Activated CD4-positive, alpha-beta T cell treated with anti-CD3 and anti-CD28 coated beads for 1 hour (primary cell): ENCODE results near the gene CSF1R.

Experiments
- DNase-seq: peaks from one replicate; pipeline ENCODE4 v3.0.0-alpha.2; 2020

The CSF1R gene

DNA sequence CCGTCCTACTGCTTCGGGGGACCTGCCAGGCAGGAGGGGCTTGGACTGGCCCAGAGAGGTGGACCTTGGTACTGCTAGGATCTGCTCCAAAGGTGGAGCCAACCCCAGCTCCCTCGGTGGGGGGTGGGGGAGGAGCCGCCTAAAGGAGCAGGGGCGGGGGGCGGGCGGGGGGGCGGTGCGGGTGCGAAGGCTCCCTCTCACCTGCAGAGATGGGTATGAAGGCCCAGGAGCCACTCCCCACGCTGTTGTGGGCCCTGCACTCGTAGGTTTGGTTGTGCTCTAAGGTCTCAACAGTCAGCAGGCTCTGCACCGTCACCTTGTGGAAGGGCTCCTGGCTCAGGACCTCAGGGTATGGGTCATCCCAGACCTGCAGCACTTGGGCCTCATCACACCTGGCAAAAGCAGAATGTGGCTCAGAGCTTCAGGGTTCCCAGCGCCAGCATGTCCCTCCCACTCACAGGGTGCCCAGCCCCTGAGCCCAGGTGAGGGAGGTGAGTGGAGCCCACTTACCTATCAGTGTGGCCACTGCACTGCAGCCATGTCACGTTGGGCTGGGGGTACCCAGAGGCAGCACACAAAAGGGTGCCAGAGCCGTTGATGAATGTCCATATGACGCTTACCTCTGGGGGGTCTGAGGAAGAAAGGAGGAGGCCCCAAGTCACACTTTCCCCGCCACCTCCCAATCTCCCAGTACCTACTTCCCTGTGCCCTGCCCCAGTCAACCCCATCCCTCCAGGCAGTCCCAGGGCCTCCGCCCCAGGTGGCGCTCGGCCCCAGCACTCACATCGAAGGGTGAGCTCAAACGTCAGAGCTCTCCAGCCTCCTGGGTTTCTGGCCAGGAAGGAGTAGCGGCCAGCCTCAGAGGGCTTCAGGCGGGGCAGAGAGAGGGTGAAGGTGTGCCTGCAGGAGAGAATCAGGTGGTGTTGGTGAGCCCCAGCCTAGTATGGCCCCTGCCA, 16.4 kb downstream of the CSF1R start:
- DNase-seq, result no peak

- DNase-seq, result no peak
Observed at GRCh38 chr5:150068961-150069645, 17.3 kb downstream of the CSF1R start.

- no peak for DNase-seq
Observed at GRCh38 chr5:150068472-150068871, 17.9 kb downstream of the CSF1R start.

GRCh38 chr5:150068071-150068470, 18.3 kb downstream of the CSF1R start:
- no peak for DNase-seq

DNA sequence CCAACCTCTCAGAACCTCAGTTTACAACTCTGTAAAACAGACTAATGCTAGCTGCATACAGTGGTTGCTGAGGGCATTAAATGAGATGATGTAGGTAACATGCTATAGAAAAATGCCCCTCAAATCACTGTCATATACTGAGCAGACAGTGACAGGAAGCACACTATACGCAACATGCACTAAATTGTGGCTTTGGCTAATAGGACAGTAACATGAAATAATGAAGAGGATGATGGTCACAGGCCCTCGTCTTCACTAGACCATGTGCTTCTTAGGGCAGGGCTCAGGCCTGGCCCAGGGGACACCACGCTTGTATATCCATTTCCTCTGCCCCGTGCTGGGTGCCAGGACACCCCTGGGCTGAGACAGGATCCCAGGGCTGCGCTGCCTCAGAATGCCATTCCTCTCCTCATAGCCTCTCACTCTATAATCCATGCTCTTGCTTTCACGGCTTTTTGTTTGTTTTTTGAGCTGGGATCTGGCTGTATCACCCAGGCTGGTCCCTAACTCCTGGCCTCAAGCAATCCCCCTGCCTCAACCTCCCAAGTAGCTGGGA, 18.9 kb downstream of the CSF1R start:
- no peak for DNase-seq

DNA sequence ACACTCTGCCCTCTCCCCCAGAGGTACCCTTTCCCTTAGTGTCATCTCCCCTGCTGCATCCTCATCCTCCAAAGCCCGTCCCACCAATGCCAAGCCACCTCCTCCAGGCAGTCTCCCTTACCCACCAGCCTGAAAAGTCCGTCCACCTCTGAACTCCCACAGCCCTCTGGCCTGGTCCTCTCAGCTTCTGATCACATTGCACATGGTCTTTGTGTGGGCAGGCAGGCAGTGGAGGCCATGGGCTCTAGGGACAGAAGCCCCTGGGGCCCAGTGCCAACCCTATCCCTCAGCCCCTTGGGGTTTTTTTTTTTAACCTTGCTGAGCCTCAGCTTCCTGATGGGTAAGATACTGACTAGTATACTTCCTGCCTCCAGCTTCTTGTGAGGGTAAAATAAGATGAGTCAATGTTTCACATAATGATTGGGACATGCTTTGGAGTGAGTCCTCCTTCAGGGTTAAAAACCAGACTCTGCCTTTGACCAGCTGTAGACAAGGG, 19.4 kb downstream of the CSF1R start:
- no peak for DNase-seq

GRCh38 chr5:150066436-150066835, 19.9 kb downstream of the CSF1R start:
- DNase-seq, result no peak

GRCh38 chr5:150065886-150066285, 20.5 kb downstream of the CSF1R start:
- no peak for DNase-seq

GRCh38 chr5:150065346-150065745, 21.0 kb downstream of the CSF1R start:
- no peak for DNase-seq

DNA sequence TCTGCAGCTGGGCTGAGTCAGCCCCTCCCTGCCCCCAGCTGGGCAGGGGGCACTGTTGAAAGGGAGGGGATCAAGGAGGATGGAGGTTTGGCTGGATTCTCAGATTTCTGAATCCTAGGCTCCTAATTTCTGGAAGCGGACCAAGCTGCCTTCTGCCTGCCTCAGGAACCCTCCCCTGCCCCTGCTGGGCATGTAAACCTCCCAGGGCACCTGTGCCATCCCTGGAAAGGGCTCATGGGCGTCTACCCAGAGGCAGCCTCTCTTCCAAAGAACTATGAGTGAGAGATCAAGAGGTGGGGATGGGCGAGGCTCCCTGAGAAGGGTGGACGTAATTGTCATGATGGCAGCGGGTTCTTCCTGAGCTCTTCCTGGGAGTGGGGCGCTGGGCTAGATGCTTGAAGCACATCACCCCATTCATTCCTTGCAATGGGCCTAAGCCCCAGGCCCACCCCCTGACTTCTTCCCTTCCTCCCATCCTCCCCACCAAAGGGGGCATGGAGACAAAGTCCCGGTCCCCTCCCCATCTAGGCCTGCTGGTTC, 21.6 kb downstream of the CSF1R start:
- no peak for DNase-seq

DNA sequence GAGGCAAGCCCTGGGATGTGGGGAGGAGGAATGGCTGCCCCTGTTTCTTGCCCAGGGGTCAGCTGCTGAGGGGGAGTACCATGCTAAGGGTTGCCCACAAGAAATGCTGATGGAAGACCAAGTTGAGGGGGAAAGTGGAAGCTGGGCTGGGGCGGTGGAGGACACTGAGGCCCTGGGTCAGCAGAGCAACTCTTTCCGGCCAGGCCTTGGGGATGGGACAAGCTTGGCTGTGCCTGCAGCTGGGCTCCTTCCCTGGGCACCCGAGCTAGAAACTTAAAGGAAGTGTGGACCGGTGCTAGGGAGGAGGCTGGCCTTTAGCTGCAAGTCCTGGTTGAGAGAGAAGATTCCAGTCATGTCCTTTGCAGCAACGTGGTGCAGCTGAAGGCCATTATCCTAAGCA, 22.7 kb downstream of the CSF1R start:
- no peak for DNase-seq

DNA sequence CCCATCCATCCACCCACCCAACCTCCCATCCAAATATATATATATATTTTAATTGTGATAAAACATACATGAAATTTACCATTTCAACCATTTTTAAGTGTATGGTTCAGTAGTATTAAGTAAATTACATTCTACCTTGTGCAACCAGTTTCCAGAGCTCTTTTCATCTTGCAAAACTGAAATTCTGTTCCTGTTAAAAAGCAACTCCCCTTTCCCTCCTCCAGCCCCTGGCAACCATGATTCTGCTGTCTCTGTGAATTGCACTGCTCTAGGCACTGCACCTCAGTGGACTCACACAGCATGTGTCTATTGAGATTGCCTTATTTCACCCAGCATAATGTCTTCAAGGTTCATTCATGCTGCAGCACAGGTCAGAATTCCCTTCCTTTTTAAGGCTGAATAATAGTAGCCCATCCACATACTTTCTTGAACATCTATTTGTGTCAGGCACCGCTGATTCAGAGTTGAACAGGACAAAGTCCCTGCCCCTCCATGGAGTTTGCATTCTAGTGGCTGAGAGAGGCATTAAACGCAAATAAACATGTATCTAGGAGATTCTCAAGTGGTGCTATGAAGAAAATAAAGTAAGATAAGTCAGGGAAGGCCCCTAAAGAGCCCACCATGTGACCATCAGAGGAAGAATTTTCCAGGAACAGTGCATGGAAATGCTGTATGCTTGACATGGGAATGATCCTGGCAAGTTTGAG, 24.0 kb downstream of the CSF1R start:
- no peak for DNase-seq

DNA sequence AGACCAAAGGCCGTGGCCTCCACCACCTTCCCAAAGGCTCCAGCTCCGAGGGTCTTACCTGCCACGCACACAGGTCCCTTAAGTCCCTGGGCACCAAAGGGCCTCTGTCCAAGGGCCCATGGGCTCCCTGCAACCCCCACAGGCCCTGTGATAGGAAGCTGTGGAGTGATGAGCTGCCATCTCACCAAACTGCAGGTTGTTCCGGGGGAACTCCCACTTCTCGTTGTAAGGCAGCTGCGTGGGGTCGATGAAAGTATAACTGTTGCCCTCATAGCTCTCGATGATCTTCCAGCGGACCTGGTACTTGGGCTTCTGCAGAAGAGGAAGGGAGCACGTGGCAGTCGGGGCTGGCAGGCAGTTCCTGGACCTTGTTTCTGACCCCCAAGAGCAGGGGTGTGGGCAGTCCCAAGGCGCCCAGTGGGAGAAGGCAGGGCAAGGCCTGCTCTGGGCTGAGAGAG, 24.8 kb downstream of the CSF1R start:
- DNase-seq, result no peak

- no peak for DNase-seq
Observed at GRCh38 chr5:150060471-150060870, 25.9 kb downstream of the CSF1R start.

DNA sequence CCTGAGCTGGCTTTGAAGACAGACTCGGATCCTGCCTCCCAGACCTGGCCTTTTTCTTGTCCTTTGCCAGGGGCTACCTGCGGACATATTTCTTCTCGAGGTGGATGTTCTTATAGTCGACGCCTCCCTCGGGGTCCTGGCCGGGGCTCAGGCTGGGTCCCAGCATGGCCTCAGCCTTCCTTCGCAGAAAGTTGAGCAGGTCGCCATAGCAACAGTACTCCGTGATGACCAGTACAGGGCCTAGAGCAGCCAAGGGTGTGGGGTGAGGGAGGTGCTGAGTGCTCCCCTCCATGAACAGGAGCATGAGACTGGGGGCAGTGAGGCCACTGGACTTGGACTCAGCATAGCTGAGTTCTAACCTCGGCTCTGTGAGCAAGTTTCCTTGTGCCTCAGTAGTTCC, 26.7 kb downstream of the CSF1R start:
- DNase-seq, result no peak

- DNase-seq, result no peak
Observed at GRCh38 chr5:150058480-150059126, 27.8 kb downstream of the CSF1R start.

DNA sequence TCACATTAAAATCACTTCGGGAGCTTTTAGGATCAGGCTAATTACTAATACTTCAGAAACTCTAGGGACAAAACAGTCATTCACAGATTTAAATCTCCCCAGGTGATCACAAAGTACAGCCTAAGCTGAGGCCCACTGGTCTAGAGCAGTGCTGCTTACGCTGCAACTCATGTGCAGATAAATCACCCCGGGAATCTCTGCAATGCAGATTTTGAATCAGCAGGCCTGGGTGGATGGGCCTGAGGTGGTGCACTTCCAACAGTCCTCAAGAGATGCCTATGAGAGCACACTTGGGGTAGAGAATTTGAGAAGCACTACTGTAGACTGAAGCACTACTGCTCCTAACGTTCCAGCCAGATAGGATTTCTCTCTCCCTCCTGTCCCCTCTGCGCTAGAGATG, 28.4 kb downstream of the CSF1R start:
- DNase-seq, result no peak

- DNase-seq, result no peak
Observed at GRCh38 chr5:150057511-150057910, 28.8 kb downstream of the CSF1R start.

GRCh38 chr5:150057052-150057451, 29.3 kb downstream of the CSF1R start:
- no peak for DNase-seq

DNA sequence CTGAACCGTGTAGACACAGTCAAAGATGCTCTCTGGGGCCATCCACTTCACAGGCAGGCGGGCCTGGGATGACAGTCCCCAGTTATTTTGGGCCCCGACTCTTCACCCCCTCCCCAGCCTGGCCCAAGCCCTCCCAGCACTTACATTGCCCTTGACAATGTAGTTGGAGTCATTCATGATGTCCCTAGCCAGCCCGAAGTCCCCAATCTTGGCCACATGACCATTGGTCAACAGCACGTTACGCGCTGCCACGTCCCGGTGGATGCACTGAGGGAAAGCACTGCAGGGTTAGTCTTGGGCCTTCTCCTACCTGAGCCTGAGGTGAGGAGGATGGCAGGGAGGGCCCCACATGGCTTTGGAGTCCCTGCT, 30.3 kb downstream of the CSF1R start:
- DNase-seq, result no peak

DNA sequence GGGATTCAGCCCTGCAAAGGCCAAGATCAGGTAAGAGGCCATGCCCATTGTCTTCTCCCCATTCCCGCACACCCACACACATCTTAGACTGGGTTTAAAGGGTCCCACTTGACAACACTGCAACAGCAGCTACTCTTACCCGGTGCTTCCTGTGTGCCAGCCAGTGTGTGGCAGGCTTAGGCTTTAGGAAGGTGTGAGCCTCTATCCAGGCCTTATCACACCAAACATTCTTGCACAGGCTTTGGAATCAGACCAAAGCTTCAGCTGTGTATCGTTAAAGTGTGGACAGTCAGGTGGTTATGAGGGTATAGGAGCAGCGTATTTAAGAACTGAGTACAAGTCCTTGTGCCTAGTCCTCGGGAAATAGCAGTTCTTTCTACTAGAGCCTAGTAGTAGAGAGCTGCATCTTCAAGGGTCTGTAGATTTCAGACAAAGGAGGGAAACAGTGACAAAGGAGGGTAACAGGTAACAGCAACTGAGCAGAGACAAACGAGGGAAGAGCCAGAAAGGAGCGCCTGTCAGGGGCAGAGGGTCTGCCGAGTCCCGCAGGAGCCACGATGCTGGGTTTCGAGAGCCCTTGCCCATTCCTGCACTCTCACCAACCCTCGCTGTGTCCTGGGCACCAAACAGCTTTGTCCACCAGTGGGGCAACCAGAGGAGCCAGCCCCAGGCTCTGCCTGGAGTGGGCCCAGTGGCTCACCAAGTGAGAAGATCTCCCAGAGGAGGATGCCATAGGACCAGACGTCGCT, 30.9 kb downstream of the CSF1R start:
- no peak for DNase-seq
